ENCODE data around the gene GPLD1.

GPLD1 gene

DNA sequence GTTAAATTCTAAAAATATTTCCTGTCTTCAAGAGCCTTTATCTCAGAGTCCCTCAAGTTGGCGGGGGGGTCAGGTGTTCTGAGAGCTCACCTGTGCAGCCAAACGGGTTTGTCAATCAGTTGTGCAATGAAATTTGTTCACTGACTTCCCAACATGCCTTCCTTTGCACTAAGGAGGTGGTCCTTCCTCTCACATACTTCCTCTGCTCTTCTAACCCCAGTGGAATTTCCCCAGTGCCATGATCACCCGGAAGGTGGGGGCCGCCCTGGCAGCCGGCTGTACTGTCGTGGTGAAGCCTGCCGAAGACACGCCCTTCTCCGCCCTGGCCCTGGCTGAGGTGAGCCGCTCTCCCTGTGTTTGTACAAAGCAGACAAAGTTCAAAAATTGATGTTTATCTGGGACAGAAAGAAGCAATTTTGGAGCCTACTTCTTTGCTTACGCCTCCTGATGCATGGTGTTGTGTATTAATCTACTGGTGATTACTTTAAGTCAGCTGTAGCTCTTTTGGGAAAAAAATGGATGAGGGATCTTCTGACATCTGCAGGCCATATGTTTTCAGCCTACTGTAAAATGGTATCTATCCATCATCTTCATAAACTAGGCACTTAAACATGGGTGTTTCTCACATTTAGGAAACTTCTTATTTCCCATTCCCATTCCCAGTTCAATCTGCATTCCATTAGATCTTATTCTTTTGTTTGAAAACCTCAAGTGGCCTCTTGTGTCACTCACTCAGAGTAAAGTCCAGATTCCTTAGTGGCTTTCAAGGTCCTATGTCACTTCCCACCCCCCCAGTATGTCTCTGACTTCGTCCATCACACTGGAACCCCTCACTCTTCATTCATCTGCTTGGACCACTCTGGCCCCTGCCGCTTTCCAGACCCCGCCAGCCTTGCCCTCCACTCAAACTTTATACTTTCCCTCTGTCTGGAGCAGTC is 15.5 kb upstream of the GPLD1 start:
- DNase-seq (ENCODE audit: extremely low read depth, insufficient read length): no peak
- Histone ChIP-seq H3K4me3 (replicated peaks; ENCODE audit: low read depth, low read length) (no peak overlapping the region), H3K27me3 (replicated peaks; ENCODE audit: control insufficient read depth, insufficient read depth, low read length) (no peaks in the 10 kb centered on the region), H3K36me3 (ENCODE audit: control insufficient read depth, insufficient read depth, low read length) (peaks cover 1% of the 10 kb centered on the region; the same call in 1 of the 2 replicates)
- TF ChIP-seq, protein P1, sequence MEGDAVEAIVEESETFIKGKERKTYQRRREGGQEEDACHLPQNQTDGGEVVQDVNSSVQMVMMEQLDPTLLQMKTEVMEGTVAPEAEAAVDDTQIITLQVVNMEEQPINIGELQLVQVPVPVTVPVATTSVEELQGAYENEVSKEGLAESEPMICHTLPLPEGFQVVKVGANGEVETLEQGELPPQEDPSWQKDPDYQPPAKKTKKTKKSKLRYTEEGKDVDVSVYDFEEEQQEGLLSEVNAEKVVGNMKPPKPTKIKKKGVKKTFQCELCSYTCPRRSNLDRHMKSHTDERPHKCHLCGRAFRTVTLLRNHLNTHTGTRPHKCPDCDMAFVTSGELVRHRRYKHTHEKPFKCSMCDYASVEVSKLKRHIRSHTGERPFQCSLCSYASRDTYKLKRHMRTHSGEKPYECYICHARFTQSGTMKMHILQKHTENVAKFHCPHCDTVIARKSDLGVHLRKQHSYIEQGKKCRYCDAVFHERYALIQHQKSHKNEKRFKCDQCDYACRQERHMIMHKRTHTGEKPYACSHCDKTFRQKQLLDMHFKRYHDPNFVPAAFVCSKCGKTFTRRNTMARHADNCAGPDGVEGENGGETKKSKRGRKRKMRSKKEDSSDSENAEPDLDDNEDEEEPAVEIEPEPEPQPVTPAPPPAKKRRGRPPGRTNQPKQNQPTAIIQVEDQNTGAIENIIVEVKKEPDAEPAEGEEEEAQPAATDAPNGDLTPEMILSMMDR (IDR thresholded peaks at IDR 0.05; ENCODE audit: insufficient read depth, low read length, poor library complexity, severe bottlenecking): no peak

DNA sequence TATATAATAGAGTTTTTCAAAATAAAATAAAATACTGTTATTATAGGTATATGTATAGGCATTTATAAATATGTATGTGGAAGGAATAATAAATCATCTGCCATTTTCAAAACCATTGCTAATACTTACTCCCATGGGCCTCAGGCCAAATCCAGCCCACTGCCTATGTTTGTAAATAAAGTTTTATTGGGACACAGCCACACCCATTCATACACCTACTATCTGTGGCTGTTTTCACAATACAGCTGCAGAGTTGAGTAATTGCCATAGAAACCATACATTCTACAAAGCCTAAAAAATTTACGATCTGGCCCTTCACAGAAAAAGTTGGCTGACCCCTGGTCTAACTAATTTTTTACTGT is 14.9 kb upstream of the GPLD1 start:
- DNase-seq (ENCODE audit: extremely low read depth, insufficient read length): no peak
- H3K36me3 ChIP-seq (ENCODE audit: control insufficient read depth, insufficient read depth, low read length): peaks cover 1% of the 10 kb centered on the region; the same call in 1 of the 2 replicates
- no peaks in the 10 kb centered on the region for H3K27me3 ChIP-seq (replicated peaks; ENCODE audit: control insufficient read depth, insufficient read depth, low read length)
- TF ChIP-seq, protein P1 (IDR thresholded peaks at IDR 0.05; ENCODE audit: insufficient read depth, low read length, poor library complexity, severe bottlenecking): no peak
- H3K4me3 ChIP-seq (replicated peaks; ENCODE audit: low read depth, low read length): no peak overlapping the region

DNA sequence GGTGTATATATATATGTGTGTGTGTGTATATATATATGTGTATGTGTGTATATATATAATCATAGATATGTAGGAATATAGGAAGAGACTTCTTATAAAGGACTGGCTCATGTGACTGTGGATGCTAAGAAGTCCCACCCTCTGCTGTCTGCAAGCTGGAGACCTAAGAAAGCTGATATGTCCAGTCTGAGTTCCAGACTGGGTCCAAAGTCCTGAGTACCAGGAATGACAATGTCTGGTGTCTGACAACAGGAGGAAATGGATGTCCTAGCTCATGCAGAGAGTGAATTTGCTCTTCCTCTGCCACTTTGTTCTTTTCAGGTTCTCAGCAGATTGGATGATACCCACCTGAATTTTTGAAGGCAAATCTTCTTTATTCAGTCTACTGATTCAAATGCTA is 12.5 kb upstream of the GPLD1 start:
- DNase-seq (ENCODE audit: extremely low read depth, insufficient read length): no peak
- Histone ChIP-seq H3K27me3 (replicated peaks; ENCODE audit: control insufficient read depth, insufficient read depth, low read length) (no peaks in the 10 kb centered on the region), H3K4me3 (replicated peaks; ENCODE audit: low read depth, low read length) (no peak overlapping the region), H3K36me3 (ENCODE audit: control insufficient read depth, insufficient read depth, low read length) (peaks cover 1% of the 10 kb centered on the region; the same call in 1 of the 2 replicates)
- TF ChIP-seq, protein P1 (IDR thresholded peaks at IDR 0.05; ENCODE audit: insufficient read depth, low read length, poor library complexity, severe bottlenecking): no peak

GRCh38 chr6:24501374-24501773 is 12.0 kb upstream of the GPLD1 start:
- DNase-seq (ENCODE audit: extremely low read depth, insufficient read length): no peak
- no peak overlapping the region for H3K4me3 ChIP-seq (replicated peaks; ENCODE audit: low read depth, low read length)
- TF ChIP-seq, protein P1 (IDR thresholded peaks at IDR 0.05; ENCODE audit: insufficient read depth, low read length, poor library complexity, severe bottlenecking): no peak
- H3K36me3 ChIP-seq (ENCODE audit: control insufficient read depth, insufficient read depth, low read length): peaks cover 1% of the 10 kb centered on the region; the same call in 1 of the 2 replicates
- no peaks in the 10 kb centered on the region for H3K27me3 ChIP-seq (replicated peaks; ENCODE audit: control insufficient read depth, insufficient read depth, low read length)

DNA sequence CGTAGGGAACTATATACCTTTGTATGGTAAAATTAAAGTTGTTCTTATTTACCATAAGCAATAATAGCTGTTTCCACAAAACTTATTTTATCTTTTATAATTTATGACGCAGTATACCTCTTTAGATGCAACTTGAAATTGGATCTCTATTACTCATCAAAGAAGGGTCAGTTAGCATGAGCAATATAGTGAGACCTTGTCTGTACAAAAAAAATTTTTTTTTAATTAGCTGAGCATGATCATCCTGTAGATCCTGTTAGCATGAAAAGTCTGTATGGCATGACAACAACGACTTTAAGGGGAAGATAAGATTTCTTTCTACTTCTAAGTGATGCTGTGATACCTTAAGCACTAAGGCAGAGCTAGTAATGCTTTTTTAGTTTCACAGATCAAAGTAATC is 11.3 kb upstream of the GPLD1 start:
- Histone ChIP-seq H3K36me3 (ENCODE audit: control insufficient read depth, insufficient read depth, low read length) (0 out of 2 replicates have a peak, but pooled peaks cover 1% of the 10 kb centered on the region), H3K4me3 (replicated peaks; ENCODE audit: low read depth, low read length) (no peak overlapping the region), H3K27me3 (replicated peaks; ENCODE audit: control insufficient read depth, insufficient read depth, low read length) (no peaks in the 10 kb centered on the region)
- TF ChIP-seq, protein P1 (IDR thresholded peaks at IDR 0.05; ENCODE audit: insufficient read depth, low read length, poor library complexity, severe bottlenecking): no peak
- DNase-seq (ENCODE audit: extremely low read depth, insufficient read length): no peak
